GM13977 (cell line): ENCODE measurements around the gene NANS.
"Not testable (repeated sequence)": the region's sequence is repeated elsewhere in the genome, so short reads cannot be mapped to it uniquely, and the experiment has no call there.

Experiments
- DNase-seq: peaks from one replicate; pipeline ENCODE4 v3.0.0; 2012; ENCODE audit warnings: low spot score
- CTCF ChIP-seq: IDR thresholded peaks from 2 replicates; pipeline ENCODE4 v1.5.1; 2012; ENCODE audit warnings: mild to moderate bottlenecking, control low read depth; ENCODE audit not compliant: insufficient read depth; ENCODE audit errors: extremely low read depth, missing control alignments
- in situ Hi-C: fragments of 300-500 bp; cut with MboI; formaldehyde crosslinking; loops from one replicate; pipeline ENCODE4 v1.12.0; 2022; ENCODE audit warnings: low sequenced_read_pairs, low pct_unique_long_range_greater_than_20kb, mixed read lengths, inconsistent platforms; ENCODE audit not compliant: unreplicated experiment

The NANS gene

GRCh38 chr9:98117984-98118639 is 61.6 kb downstream of the NANS start:
- in situ Hi-C loops: no loop called here

GRCh38 chr9:98118640-98119601 is 62.4 kb downstream of the NANS start, which contains the start of gene TRIM14:
TRIM14 (minus strand) TSS chr9:98119222; CDS start chr9:98119188, 34 bp downstream.
- peak; percentile 50 for TF ChIP-seq CTCF
- in situ Hi-C loops: no loop called here
- peak; percentile 80 for DNase-seq

More at GRCh38 chr9:98117984-98118639, 61.6 kb downstream of the NANS start:
- peak; percentile 54 for TF ChIP-seq CTCF
- DNase-seq: peak; percentile 75

- TF ChIP-seq CTCF: no peak
- no peak for DNase-seq
- in situ Hi-C loops: no loop called here
Observed at GRCh38 chr9:98120476-98120875, 63.9 kb downstream of the NANS start.

GRCh38 chr9:98121058-98121457 is 64.5 kb downstream of the NANS start:
- DNase-seq: no peak
- TF ChIP-seq CTCF: no peak
- in situ Hi-C loops: no loop called here

- in situ Hi-C loops, DNase-seq: not testable (repeated sequence)
Observed at GRCh38 chr9:98124091-98124490, 67.6 kb downstream of the NANS start.

- TF ChIP-seq CTCF: no peak
- DNase-seq: no peak
- in situ Hi-C loops: no loop called here
Observed at GRCh38 chr9:98124637-98125426, 68.3 kb downstream of the NANS start.
